A204.1 (cell line): Measurements from ENCODE around the gene CEPT1.
"Not testable (repeated sequence)": the region's sequence is repeated elsewhere in the genome, so short reads cannot be mapped to it uniquely, and the experiment has no call there.

Experiments
- FAIRE-seq: peaks from 2 replicates; lab custom pipeline; 2012; peaks lifted over from hg19 to GRCh38; lab: Jason Lieb, UNC

Gene CEPT1

DNA sequence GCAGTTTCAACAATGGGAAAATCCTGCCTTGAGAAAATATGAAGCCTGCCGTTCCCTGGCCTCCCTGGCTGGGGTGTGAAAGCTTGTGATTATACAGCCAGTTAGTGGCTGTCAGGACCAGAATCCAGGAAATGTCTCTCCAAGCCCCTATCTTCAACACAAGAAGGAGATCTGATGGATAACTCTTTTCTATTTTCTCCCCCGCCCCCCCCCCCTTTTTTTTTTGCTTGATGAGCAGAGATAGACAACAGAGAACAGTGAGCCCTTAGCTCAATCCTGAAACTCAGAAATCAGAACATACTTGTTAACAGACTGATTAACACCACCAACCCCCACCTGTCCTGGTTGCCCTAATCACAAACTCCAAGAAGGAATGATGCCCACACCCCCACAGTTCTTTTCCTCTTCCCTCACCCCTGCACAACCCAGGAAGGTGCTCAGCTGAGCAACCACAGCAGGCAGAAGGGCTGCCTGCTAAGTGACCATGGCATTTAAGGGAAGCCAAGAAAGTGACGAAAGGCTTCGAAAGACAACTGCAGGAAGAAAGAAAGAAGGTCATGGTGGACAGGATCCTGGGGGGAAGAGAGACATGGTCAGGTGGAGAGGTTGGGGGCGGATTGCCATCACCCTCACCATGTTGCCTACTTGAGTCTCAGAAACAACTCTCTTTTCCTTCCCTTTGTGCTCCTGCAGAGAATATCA is 72.8 kb downstream of the CEPT1 start:
- FAIRE-seq = no peak

DNA sequence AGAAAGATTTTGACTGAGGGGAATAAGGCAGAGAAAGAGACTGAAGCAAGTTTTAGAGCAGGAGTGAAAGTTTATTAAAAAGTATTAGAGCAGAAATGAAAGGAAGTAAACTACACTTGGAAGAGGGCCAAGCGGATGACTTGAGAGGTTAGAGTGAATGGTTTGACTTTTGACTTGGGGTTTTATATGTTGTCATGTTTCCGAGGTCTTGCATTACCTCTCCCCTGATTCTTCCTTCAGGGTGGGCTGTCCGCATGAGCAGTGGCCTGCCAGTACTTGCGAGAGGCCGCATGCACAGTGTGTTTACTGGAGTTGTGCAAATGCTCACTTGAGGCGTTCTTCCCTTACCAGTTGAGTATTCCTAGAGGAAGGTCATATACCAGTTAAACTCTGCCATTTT is 73.4 kb downstream of the CEPT1 start:
- FAIRE-seq = no peak

DNA sequence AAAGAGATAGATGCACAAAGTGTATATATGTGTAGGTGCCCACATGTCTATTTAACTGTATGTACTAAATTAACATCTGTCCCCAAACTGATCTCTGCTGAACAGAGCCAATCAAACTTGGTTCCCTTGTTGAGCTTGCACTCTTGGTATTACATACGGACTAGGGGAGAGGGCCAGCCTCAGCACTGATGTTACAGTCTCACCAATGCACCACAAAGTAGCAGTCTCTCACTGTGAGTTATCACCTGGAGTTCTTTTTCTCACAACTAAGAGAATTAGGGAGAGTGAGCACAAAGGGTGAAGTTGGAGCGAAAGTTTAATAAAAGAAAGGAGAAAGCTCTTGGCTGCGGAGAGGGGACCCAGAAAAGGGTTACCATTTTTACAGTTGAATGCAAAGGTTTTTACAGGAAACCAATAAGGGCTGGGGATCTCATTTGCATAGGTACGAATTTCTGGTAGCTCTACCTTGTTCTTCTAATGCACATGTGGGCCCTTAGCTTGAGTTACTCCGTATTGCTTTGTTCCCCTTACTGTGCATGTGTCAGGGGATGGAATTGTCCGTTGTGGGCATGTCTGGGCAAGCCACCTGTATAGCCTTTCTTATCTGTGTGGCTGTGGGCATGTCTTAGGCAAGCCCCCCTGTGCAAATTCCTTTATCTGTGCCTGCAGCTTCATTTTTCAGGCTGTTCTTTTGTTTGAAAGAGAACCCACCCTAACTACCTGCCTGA is 74.2 kb downstream of the CEPT1 start:
- FAIRE-seq = no peak

DNA sequence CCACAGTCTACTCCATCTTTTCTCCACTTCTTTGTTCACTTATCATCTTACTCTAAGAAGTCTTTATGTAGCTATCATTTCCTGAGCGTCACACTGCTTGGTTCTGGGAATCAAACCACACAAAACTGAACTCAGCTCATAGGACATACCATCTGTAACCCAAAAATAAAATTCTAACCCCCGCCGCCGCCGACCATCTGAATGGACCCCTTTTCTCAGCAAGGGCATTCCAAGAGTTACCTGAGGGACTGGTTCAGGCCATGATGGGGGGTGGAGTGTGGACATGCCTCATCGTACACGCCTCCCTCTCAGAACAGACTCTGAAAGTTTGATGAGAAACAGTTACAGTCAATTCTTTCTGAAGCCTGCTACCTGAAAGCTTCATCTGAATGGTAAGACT is 74.9 kb downstream of the CEPT1 start:
- no peak for FAIRE-seq

DNA sequence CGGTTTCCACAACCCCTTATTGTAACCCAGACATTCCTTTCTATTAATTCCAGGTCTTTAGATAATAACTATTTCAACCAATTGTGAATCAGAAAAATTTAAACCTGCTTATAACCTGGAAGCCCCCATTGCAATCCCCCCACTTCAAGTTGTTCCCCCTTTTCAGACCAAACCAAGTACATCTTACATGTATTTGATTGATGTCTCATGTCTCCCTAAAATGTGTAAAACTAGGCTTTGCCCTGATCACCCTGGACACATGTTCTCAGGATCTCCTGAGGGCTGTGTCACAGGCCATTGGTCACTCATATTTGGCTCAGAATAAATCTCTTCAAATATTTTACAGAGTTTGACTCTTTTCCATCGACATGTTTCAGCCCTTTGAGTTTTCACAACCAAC is 75.3 kb downstream of the CEPT1 start:
- FAIRE-seq = not testable (repeated sequence)

DNA sequence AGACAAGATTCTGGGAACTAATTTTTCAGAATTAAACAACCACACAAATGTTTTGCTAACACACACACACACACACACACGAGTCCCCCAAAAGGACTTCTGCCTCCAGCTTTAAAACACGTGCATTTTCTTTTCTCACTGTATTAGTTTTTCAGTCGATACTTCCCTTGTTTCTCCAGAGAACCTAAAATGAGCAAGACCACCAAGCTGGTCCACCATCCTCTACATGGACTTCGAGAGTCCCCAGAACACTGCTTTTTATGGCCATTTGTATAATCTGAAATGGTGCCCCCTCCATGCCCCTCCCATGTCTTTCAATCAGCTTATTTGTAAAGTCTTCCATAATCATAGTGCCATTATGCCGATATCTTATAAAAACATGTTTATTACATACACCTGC is 76.7 kb downstream of the CEPT1 start:
- FAIRE-seq = no peak

DNA sequence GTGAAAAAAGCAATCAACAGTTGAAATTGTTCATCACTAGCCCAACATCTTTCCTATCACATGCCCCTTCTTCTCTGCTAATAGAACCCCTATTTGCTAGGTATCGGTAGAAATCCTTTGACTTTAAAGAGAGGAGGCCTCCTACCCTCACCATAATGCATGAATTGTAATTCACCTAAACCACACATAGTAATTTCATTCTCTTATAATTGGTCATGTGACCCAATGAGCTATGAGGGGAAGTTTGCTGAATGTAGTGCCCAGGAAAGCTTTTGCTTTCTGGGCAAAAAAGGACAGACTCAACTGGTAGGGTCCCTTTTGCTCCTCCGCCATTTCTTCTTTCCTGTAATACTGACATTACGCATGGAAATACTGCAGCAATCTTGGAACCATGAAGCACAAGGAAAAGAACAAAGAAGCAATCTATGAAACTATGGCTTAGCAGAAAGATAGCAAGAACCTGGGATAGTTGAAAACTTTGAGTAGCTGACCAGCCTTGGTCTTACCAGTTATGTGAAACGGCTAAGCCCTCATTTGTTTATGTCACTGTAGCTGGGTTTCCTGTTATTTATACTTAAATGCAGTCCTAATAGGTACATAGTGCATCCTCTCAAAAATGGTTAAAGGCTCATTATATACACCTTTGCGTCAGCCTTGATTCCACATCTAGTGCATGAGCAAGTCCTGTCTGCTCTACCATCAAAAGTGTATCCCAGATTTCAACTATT is 77.3 kb downstream of the CEPT1 start:
- no peak for FAIRE-seq

DNA sequence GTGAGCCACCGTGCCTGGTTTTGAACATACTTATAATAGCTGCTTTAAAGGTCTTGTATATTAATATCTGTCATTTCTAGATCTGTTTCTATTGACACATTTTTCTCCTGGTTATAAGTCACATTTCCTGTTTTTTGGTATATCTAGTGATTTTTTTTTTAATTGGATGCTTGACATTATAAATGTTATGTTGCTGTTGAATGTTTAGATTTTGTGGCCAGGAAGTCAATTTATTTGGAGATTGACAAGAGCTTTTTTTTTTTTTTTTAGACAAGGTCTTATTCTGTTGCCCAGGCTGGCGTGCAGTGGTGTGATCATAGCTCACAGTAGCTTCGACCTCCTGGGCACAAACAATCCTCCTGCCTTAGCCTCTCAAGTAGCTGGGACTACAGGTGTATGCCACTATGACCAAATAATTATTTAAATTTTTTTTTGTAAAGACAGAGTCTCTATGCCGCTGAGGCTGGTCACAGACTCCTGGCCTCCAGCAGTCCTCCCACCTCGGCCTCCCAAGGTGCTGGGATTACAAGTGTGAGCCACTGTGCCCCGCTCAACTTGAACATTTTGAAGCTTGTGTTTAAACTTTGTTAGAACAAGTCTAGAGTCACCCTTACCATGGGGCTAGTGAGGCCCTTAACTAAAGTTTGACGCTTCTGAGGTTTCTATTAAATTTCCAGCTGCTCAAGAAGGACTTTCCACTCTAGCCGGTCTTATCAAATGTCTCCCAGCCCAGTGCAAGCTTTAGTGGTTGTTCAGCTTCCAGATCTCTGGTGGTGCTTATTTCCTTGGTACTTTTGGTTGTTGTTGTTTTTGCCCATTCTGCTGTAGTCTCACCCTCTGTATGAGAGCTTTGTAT is 78.9 kb downstream of the CEPT1 start:
- FAIRE-seq = no peak

DNA sequence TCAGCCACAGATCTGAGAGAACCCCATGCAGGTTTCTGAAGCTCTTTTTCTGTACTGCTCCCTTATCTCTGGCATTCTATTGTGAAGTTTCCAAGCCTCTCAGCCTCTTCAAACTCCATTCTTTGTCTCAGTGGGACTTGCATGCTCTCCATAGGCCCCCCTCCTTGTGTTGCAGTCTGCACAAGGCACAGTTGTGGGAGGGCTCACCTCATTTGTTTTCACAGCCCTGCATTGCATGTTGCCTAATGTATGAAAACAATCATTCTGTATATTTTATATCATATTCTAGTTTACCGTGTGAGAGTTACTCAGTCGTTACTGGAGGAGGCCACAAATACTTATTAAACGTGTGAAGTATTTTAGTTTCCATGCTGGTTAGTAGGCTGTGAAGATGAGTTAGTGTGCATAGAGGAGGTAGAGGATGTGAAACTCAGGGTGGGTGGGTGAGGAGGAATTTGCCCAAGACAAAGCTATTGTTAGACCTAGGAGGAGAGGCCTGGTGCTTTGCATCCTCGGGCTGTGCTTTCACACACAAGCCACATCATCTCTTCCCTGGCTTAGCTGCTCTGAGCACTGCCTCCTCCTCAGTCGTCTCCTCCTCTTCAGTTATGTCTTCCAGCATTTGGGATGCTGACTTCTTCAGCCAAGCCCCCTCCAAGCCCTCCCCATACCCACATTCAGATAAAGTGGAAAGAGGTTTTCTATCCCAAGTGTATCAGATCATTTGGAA is 79.7 kb downstream of the CEPT1 start:
- FAIRE-seq = no peak

DNA sequence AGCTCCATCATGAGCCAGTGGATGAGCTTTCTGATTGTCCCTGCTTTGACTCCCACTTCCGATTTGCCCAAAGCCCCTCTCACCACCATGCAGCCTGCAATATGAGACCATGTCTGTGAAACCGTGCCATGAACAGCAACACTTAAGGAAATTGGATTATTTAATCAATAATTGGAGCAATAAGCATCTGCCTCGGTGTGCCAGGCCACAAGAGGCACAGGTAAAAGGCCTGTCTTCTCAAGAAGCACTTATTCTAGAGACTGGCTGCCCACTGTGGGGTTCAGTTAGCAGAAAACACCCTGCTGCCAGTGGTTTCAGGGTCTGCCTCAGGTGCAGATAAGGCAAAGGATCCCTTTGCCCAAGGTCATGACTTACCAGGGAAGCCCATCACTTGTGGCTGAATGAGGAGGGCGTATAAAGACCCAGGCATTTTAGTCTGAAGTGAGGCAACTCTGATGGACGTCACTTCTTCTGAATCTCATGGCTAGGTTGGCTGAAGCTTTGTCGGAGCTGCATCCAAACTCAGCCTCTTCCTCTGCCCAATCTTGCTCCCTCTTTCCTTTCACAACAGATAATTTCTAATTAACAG is 80.4 kb downstream of the CEPT1 start:
- FAIRE-seq = no peak

DNA sequence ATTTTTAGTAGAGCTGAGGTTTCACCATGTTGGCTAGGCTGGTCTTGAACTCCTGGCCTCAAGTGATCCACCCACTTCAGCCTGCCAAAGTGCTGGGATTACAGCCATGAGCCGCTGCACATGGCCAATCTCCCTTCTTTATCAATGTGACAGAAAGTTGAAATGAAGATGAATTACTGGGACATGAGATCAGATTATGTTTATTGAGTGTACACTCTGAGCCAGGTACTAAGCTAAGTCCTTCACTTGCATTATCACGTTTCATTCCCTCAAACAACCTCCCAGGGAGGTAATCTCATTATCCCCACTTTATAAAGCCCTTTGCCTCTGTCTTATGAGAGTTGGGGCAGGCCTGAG is 81.2 kb downstream of the CEPT1 start:
- no peak for FAIRE-seq

DNA sequence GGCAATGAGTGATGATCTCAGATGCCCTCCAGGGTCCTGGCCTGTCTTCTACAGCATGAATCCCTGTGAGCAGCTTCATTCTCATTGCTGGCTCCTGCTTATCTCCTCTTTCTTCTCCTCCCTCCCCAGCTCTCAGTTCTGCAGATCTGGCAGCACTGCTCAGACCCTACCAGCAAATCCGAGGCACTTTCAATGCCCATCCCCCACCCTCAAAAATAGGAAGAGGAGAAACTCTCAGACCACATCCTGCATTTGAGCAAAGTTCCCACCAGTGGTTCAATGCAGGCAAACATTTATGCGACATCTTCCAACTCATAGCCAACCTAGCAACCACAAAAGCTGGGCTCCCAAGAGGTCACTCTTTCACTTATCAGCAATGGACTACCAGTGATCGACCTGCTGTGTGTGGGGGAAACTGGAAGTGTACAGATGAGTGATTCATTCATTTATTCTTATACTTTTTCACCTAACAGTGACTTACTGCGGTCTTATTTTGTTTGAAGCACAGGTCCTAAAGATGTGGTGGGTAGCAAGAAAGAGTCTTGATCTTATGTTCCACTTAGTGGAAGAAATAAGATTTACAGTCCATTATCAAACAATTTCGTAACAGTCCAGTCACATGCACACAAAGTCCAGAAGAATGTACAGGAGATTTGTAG is 81.7 kb downstream of the CEPT1 start:
- no peak for FAIRE-seq

DNA sequence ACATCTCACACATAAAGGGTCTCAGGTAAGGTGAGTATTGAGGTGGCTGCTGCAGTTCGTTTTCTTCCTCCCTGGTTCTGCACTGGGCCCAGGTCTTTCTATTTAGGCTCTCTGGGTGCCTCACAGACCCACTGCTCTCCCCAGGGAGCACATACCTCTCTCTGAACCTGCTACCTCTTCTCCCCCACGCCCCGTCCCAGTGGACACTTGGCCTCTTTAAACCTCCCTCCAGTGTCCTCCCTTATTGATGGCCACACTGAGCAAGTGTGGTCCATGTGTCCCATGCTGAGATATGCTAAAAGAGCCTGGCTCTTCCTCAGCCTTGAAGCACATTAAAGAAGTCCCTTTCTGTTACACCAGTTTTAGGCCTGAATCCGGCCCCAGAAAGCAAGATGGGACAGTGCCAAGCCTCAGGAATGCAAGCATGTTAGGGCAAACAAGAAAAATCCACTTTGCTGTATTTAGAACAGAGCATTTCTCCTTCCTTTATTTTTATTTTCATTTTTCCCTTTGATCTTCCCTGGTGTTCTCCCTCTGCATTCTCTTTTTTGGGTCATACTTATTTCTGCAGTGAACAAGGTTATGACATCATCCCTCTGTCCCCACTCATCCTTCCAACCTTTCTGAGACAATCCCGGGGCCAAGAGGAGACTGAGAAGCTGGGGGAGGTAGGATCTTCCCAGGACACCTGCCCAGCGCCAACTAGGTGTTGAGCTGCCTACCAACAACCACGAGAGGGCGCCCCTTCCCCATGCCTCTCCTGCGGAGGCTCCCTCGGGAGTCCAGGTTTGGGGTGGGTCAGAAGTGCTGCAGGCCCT is 82.5 kb downstream of the CEPT1 start:
- no peak for FAIRE-seq

DNA sequence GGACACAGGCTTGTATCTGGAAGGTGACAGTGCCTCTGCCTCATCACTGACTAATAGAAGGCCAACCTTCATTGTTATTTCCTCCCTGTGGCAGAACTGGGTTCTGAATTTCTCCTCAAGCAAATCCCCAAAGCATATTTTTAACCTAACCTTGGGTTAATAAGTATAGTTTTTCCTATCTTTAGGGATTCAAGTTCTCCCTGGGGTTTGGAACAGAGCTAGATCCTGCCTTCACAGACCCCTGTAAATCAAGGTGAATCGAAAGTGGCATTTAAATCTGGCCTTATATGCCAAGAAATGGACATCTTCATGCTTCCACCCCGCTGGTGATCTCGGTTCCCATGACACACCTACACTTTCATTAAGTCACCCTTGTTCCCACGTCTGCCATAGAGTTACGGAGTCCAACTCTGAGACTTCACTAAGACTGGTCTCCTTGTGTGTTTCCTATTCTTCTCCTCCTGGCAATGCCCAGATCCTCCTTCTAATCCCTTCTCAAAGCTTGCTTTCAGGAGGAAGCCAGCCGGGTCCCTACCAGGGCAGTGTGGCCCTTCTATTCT is 83.2 kb downstream of the CEPT1 start:
- no peak for FAIRE-seq

DNA sequence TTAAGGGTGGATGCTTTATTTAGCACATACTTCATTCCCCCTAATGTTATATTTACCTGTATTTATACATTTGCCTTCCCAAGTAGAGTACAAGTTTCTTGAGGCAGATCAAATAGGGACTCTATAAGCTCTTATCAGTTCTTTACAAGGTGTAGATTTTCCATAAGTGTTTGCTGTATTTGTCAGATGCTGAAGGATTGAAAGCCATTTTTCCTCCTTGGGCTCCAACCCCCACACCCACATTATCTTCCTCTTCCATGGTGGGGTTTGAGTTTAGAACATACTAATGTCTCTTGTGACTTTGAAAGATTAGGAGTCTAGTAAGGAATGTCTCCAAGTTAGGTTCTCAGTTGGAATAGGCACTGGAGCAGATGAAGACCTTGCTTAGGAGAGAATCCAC is 85.1 kb downstream of the CEPT1 start:
- FAIRE-seq = no peak

DNA sequence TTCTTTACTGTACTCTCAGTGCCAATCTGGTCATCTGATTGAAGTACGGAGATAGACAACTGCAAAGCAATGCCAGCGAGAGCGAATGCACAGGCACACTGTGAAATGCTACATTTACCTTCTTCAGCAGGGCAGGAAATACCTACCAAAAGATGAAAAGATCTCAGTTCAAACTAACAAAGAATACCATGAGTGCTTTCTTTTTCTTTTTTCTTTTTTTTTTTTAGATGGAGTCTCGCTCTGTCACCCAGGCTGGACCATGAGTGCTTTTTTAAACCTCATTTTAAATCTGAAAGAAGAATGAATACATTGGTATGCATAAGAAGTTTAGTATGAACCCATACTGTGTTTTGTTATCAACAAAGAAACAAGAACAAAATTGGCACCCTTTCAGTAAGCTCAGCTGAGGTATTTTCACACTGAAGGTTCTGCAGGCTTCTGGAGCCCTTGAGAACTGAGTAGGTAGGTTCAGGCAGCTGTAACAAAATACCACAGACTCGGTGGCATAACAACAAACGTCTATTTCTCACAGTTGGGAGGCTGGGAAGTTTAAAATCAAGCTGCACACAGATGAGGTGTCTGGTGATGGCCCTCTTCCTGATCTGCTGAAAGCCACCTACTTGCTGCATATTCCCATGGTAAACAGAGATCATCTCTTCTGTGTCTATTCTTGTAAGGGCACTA is 85.8 kb downstream of the CEPT1 start:
- no peak for FAIRE-seq

DNA sequence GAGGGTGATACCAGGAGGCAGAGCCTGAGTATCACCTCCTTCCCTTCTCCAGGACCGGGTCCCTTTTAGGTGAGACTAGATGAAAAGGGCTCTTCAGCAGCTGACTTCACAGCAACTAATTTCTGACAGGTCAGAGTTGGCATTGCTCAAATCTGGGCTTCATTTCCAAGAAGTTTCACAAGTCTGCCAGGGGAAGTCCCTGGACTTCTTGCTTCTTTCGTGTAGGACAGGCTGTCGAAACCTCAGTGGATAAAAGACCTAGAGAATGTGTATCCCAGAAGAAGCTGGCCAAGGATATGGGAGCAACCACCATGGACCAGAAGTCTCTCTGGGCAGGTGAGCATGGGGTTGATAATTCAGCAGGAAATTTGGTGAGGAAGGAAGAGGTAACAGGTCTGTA is 87.4 kb downstream of the CEPT1 start, which contains the start of gene CHI3L2:
CHI3L2 (plus strand) TSS at position 280 of the 400 bp plus-strand sequence; CDS start at position 297, 17 bp downstream.
- no peak for FAIRE-seq

DNA sequence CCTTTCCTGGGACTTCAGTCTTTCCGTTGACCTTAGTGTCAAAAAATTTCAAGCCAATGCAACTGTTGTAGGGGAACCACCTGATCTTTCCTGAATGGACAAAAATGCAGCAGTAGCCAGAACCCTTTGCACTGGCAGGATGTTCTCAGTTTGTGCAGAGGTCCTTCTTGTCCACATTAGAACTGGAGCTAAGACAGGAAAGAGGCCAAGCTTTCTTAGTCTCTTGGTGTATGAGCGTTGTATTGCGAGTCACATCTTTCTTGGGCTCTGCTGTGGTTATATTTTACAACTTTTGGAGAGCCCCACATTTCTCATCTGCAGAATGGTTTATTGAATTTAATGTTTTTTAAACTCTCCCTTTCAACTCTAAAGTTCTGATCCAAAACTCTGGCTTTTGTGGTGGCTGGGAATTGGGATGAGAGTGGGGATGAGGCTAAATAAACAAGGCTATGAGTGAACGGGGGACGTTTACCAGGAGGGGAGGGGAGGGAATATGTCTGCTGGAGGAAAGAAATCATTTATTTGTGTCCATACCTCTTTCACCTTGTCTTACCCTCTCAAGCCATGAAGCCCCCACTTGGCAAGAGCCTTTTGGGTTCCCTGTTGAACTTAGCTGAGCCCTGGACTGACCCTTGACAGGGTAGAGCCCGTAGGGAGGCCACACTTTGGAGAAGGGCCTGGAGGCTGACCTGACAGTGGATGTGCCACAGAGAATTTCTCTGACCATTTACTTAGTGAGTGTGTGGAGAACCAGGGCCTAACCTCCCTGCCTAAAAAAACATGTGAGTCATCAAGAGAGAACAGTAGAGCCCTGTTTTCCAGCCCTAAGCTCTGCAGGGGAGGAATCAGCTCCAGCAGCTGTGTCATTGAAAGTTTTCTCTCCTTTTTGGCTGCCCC is 88.1 kb downstream of the CEPT1 start:
- FAIRE-seq = peak; percentile 72
